Right forelimb (tissue), 1 donor: Measurements from ENCODE around the gene S100A10.

Source experiments
- DNase-seq: peaks from one replicate; pipeline ENCODE4 v3.0.0-alpha.2; 2018

S100A10 gene

GRCh38 chr1:152009691-152010090 is 16.0 kb upstream of the S100A10 start:
- DNase-seq = no peak

- DNase-seq = no peak
Measured at GRCh38 chr1:152007047-152007446, 13.4 kb upstream of the S100A10 start.

- DNase-seq = no peak
Measured at GRCh38 chr1:152005360-152005912, 11.8 kb upstream of the S100A10 start.

- DNase-seq = no peak
Measured at GRCh38 chr1:152003846-152004442, 10.3 kb upstream of the S100A10 start.

- DNase-seq = no peak
Measured at GRCh38 chr1:152002960-152003359, 9.3 kb upstream of the S100A10 start.

GRCh38 chr1:152001631-152002584 is 8.2 kb upstream of the S100A10 start:
- peak; percentile 89 for DNase-seq

GRCh38 chr1:152000964-152001630 is 7.4 kb upstream of the S100A10 start:
- no peak for DNase-seq

- no peak for DNase-seq
Measured at GRCh38 chr1:151998611-151999362, 5.1 kb upstream of the S100A10 start.

- DNase-seq = no peak
Measured at GRCh38 chr1:151997284-151997570, 3.6 kb upstream of the S100A10 start.

- DNase-seq = no peak
Measured at GRCh38 chr1:151995774-151996173, 2.1 kb upstream of the S100A10 start.

GRCh38 chr1:151994956-151995355 is 1.3 kb upstream of the S100A10 start:
- DNase-seq = no peak

- peak; percentile 77 for DNase-seq
Measured at GRCh38 chr1:151993084-151993733, 450 bp downstream of the S100A10 start.

- DNase-seq = peak; percentile 80
Measured at GRCh38 chr1:151992303-151993083, 1.2 kb downstream of the S100A10 start.

- no peak for DNase-seq
Measured at GRCh38 chr1:151991663-151992302, 1.9 kb downstream of the S100A10 start.

GRCh38 chr1:151990856-151991198 is 2.8 kb downstream of the S100A10 start:
- peak; percentile 69 for DNase-seq

GRCh38 chr1:151990058-151990855 is 3.4 kb downstream of the S100A10 start:
- no peak for DNase-seq

GRCh38 chr1:151989211-151989862 is 4.3 kb downstream of the S100A10 start:
- DNase-seq = no peak

- no peak for DNase-seq
Measured at GRCh38 chr1:151988405-151988923, 5.2 kb downstream of the S100A10 start.

GRCh38 chr1:151986501-151987190 is 7.0 kb downstream of the S100A10 start:
- no peak for DNase-seq
